SW 1271 (cell line): Measurements from ENCODE around the gene TMEM108.

Source experiments
- DNase-seq, 2 experiments: peaks; one replicate each; lab custom pipeline; 2025; lab: John Stamatoyannopoulos, UW

The TMEM108 gene

GRCh38 chr3:133419151-133419909 is 381.1 kb downstream of the TMEM108 start:
- no peak for DNase-seq

GRCh38 chr3:133424937-133425869 is 387.0 kb downstream of the TMEM108 start:
- DNase-seq: no peak

GRCh38 chr3:133425898-133426297 is 387.7 kb downstream of the TMEM108 start:
- no peak for DNase-seq

- no peak for DNase-seq
Measured at GRCh38 chr3:133426721-133427120, 388.5 kb downstream of the TMEM108 start.

- no peak for DNase-seq
Measured at GRCh38 chr3:133428552-133428951, 390.4 kb downstream of the TMEM108 start.

- DNase-seq: no peak
Measured at GRCh38 chr3:133429063-133429462, 390.9 kb downstream of the TMEM108 start.

- no peak for DNase-seq
Measured at GRCh38 chr3:133439563-133439962, 401.4 kb downstream of the TMEM108 start.

GRCh38 chr3:133440652-133441051 is 402.5 kb downstream of the TMEM108 start:
- DNase-seq: no peak

- DNase-seq: no peak
Measured at GRCh38 chr3:133441867-133442270, 403.7 kb downstream of the TMEM108 start.

GRCh38 chr3:133442518-133442917 is 404.3 kb downstream of the TMEM108 start:
- no peak for DNase-seq

- no peak for DNase-seq
Measured at GRCh38 chr3:133443649-133444422, 405.6 kb downstream of the TMEM108 start.

- DNase-seq: no peak
Measured at GRCh38 chr3:133444423-133444774, 406.2 kb downstream of the TMEM108 start.

GRCh38 chr3:133445108-133445507 is 406.9 kb downstream of the TMEM108 start:
- DNase-seq: no peak
